HG02943 (cell line): ENCODE measurements around the gene RFC2.
"Not testable (repeated sequence)": the region's sequence is repeated elsewhere in the genome, so short reads cannot be mapped to it uniquely, and the experiment has no call there.

Experiments
- ATAC-seq: cut with Tn5 transposase; IDR thresholded peaks from one replicate; pipeline ENCODE4 v1.9.1; 2021; ENCODE audit warnings: mild to moderate bottlenecking, low read depth, moderate library complexity; ENCODE audit not compliant: unreplicated experiment

Gene RFC2

GRCh38 chr7:74283858-74284447, 29.8 kb upstream of the RFC2 start:
- no peak for ATAC-seq

- no peak for ATAC-seq
Measured at GRCh38 chr7:74282748-74283459, 28.7 kb upstream of the RFC2 start.

GRCh38 chr7:74280985-74281384, 26.8 kb upstream of the RFC2 start:
- ATAC-seq, result no peak

- ATAC-seq, result no peak
Measured at GRCh38 chr7:74277636-74278035, 23.4 kb upstream of the RFC2 start.

- ATAC-seq, result no peak
Measured at GRCh38 chr7:74275401-74275881, 21.2 kb upstream of the RFC2 start.

GRCh38 chr7:74272305-74273038, 18.3 kb upstream of the RFC2 start:
- ATAC-seq, result peak; percentile 58

- no peak for ATAC-seq
Measured at GRCh38 chr7:74271742-74272141, 17.5 kb upstream of the RFC2 start.

- no peak for ATAC-seq
Measured at GRCh38 chr7:74269757-74270277, 15.6 kb upstream of the RFC2 start.

- ATAC-seq, result no peak
Measured at GRCh38 chr7:74267756-74268565, 13.8 kb upstream of the RFC2 start.

- no peak for ATAC-seq
Measured at GRCh38 chr7:74266191-74266963, 12.2 kb upstream of the RFC2 start.

GRCh38 chr7:74263399-74264120, 9.4 kb upstream of the RFC2 start:
- no peak for ATAC-seq

GRCh38 chr7:74262639-74263398, 8.6 kb upstream of the RFC2 start:
- no peak for ATAC-seq

- ATAC-seq, result no peak
Measured at GRCh38 chr7:74258639-74259038, 4.4 kb upstream of the RFC2 start.

GRCh38 chr7:74256491-74257408, 2.6 kb upstream of the RFC2 start:
- ATAC-seq, result no peak

- not testable (repeated sequence) for ATAC-seq
Measured at GRCh38 chr7:74255461-74255860, 1.3 kb upstream of the RFC2 start.

- no peak for ATAC-seq
Measured at GRCh38 chr7:74254858-74255379, 720 bp upstream of the RFC2 start.

GRCh38 chr7:74253835-74254128, 417 bp downstream of the RFC2 start:
- no peak for ATAC-seq
